GM19328 (cell line): ENCODE data around the gene CAPZA3.
"Not testable (repeated sequence)": the region's sequence is repeated elsewhere in the genome, so short reads cannot be mapped to it uniquely, and the experiment has no call there.

Experiments
- ATAC-seq: cut with Tn5 transposase; IDR thresholded peaks from one replicate; pipeline ENCODE4 v1.9.1; 2021; ENCODE audit warnings: mild to moderate bottlenecking, moderate library complexity; ENCODE audit not compliant: unreplicated experiment

Gene CAPZA3

GRCh38 chr12:18752947-18753346 lies 15.0 kb downstream of the CAPZA3 start:
- ATAC-seq = no peak

GRCh38 chr12:18753481-18754123 lies 15.7 kb downstream of the CAPZA3 start:
- ATAC-seq = no peak

DNA sequence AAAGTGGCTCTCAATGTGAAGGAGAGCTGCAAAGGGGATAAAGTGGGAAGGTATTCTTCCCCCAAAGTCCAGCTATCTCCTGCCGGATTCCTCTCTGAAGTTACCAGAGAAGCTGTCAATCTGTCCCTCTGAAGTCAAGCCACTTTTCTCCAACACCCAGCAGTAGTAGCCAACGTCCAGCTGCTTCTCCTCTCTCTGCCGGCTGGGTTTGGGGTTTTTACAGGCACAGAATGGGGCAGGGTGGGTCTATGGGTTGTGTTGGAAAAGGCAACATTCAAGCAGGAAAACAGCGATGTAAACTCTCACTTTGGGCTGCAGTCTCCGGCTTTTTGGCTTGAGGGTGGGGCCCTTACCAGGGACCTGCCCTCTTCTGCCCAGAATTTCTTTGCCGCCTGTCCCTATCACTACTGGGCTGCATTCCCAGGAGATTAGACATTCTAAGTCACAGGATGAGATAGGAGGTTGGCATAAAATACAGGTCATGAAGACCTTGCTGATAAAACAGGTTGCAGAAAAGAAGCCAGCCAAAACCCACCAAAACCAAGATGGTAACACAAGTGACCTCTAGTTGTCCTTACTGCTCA lies 16.3 kb downstream of the CAPZA3 start:
- ATAC-seq = no peak

DNA sequence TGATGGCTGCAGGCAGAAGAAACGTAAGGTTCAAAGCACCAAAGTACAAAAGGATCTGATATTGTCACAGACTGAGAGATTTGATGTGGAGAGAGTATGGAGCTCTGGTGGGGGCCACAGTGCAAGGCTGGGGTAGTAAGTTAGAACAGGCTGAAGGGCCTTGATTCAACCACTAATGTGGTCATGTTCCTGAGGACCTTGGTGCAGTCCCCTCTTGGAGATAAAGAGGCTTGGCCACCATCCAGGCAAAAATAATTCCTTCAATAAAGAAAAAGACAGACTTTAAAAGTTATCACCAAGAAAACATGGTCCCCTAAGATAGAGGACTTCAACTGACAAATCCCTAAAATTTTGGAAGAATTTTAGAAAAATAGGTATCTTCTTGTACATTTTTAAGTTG lies 17.4 kb downstream of the CAPZA3 start:
- no peak for ATAC-seq

GRCh38 chr12:18766479-18766878 lies 28.6 kb downstream of the CAPZA3 start:
- ATAC-seq = not testable (repeated sequence)

- no peak for ATAC-seq
These were observed 44.9 kb downstream of the CAPZA3 start for GRCh38 chr12:18782827-18783226.

DNA sequence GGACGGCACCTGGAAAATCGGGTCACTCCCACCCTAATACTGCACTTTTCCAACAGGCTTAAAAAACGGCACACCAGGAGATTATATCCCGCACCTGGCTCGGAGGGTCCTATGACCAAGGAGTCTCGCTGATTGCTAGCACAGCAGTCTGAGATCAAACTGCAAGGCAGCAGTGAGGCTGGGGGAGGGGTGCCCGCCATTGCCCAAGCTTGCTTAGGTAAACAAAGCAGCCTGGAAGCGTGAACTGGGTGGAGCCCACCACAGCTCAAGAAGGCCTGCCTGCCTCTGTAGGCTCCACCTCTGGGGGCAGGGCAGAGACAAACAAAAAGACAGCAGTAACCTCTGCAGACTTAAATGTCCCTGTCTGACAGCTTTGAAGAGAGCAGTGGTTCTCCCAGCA lies 47.5 kb downstream of the CAPZA3 start:
- ATAC-seq = not testable (repeated sequence)
